ENCODE measurements around the gene SLC2A2.

SLC2A2 gene

DNA sequence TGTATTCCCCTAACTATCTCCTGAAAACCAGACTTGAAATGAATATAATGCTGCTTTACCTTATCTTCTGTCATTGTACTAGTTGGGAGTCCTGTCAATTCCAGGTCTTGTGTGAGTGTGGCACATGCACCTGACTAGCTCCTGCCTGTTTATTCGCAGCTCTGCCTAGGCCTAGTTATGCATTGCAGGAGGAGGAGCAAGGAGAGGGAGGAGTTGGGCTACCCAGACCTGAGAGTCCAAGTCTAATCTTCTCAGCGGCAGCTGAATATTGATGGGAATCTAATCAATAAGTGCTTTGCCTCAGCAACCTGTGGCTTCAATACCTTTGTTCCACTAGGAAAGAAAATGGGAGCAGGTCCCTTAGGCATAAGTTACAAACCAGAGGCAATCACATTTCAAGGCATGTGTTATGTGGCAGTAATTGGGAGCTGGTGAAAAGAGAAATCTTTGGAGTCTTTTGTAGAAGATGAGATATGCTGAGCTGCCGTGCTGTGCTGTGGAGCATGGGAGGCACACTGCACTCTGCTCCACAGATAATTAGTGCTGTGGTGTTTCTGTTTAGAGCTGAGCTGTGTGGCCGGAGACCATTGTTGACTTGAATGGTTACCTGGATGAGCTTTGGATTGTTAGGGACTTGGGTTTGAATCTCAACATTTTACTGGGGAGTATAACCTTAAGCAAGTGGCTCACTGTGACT lies at the start of gene SLC2A2:
Gene SLC2A2, minus strand, starts transcription at position 124 of the 697 bp plus-strand sequence. Its CDS starts 50 bp downstream, at position 74.
- no peak for DNase-seq

DNA sequence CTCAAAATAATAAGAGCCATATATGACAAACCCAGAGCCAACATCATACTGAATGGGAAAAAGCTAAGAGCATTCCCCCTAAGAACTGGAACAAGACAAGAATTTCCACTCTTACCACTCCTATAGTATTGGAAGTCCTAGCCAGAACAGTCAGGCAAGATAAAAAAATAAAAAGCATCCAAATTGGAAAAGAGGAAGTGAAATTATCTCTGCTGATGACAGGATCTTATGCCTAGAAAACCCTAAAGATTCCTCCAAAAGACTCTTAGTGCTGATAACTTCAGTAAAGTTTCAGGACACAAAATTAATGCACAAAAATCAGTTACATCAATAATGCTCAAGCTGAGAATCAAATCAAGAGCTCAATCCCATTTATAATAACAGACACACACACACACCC lies 45.9 kb upstream of the SLC2A2 start:
- DNase-seq, result no peak

DNA sequence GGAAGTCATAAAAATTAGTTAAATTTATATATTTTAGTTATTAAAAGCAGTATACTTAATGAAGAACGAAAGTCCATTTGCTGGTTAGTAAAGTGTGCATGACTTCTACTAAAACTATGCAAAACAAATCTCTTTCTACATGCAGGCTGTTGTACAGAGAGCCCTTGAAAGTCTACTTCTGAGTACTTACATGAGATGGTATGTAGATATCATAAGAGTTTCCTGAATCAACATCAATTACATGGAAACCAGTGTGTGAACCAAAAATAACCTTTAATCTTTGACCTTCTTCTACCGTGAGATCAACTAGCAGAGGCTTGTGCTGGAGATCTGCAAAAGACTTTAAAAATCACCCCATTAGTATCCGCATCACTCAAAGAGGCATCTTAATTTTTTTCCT lies 42.1 kb upstream of the SLC2A2 start:
- DNase-seq, result no peak

DNA sequence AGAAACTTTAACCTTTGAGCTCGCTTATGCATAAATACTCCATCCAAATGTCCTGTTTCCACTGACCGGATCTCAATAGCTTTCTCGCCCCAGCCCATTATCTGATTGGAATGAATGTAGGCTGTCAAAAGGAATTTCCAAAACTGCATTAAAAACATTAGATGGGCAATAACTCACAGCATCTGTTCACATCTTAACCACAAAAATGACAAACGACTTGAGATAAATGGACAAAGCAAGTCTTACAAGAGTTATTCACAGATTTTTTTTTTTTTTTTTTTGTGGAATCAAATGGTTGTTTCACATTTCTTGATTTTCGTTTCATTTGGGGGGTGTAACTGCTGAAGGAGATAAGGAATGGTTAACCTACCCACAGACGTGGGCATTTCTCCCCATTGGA lies 39.7 kb upstream of the SLC2A2 start:
- no peak for DNase-seq

DNA sequence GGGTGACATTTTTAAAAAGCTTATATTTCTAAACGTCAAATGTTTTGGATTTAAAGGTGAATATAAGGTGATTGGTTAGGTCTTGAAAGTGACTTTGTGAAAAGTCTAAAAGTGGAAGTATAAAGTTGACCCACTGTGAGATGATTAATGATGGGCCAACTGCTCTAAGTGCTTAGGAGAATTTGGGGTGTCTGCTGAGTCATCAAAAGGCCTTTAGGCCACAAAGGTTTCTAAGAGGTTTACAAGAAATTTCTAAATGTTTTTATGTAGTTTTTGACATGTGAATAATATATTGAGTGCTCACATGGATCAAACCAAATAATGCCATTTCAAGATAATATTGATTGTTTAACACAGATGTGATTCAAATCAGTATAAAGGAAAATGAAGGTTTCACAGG lies 39.2 kb upstream of the SLC2A2 start:
- DNase-seq, result no peak

DNA sequence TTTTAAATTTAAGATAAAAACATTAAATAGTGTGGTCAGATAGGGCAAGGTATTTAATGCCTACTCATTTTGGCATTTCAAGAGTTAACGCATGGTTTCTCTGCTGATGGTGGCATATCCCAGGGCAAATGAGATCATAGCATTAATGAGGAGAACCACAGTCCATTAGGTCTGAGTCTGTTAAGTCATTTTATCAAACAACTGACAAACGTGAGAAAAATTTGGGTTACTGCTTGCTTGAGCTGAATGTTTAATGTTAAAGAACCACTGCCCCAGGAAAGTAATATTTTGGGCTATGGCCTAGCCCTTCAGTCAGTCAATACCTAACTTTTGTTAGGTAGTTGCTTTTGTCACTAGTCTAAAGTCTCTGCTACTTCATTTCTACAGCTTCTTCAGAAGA lies 37.9 kb upstream of the SLC2A2 start:
- DNase-seq, result no peak

GRCh38 chr3:171061749-171062148 lies 35.2 kb upstream of the SLC2A2 start:
- DNase-seq, result no peak

DNA sequence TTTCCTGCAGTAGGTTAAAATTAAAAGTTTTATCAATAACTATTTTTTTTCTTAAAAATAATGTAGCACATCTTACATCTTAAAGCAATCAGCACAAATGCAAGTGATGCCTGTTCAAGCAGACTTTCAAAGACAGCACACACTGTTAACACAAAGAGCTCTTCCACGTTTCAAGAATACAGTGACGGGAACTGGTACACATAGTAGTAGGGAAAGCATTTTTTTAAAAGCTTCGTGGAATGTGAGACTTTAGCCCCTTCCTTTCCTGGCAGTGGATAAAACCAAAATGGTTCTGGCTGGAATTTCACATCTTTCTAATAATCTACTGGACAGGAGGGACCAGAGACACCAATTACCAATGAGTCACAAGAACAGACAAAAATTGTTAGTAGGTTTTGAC lies 33.5 kb upstream of the SLC2A2 start:
- DNase-seq, result no peak

- DNase-seq, result no peak
These were observed 32.5 kb upstream of the SLC2A2 start for GRCh38 chr3:171058873-171059603.

GRCh38 chr3:171058058-171058457 lies 31.5 kb upstream of the SLC2A2 start:
- no peak for DNase-seq

DNA sequence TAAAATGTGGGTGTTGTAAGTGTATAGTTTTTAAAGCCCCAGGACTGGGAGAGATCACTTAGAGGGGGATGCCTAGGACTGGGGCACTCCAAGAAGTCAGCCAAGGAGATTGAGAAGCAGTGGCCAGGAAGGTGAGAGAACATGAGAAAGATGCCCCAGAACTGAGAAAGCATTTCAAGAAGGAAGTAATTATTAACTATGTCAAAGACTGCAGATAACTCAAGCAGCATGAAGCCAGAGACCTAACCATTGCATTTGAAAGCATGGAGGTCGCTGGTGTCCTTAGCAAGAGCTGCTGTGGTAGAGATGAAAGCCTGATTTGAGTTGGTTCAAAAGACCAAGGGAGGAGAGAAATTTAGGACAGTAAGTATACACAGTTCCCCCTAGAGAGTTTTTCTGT lies 30.6 kb upstream of the SLC2A2 start:
- DNase-seq, result no peak

GRCh38 chr3:171056528-171056927 lies 30.0 kb upstream of the SLC2A2 start:
- no peak for DNase-seq

- no peak for DNase-seq
These were observed 29.0 kb upstream of the SLC2A2 start for GRCh38 chr3:171055336-171056178.

DNA sequence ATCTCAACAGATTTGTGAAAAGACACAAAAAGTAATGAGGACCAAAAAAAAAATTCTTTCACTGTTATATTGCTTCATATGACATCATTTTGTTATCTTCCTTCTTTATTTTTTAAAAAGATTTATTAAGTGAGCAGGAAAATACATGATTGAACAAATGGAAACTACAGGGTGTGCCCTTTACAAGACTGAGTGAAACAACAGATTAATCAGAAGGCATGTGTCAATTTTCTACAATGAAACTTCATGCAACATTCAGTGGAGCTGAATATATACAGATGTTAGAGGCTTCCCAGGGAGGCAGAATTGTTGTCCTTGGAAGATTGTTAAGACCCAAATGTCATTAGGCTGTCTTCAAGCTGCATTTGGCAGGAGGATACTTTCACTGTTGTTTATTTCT lies 28.4 kb upstream of the SLC2A2 start:
- DNase-seq, result no peak

DNA sequence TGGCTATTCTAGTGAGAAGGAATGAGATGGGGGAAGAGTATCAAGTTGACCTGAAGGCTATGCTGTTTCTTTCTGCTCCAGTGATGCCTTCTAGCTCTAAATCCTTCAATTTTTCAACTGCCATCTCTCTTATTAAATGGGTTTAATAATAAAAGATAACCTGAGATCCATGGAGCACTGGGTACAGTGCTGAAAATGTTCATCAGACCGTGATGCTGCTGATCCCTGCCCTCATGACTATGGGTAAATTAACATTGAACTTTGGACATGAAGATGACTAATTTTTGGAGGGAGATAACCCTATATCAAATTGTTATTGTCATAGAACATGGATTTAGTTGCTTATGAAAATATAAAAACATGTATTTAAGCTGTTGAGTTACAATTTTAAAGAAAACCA lies 27.7 kb upstream of the SLC2A2 start:
- DNase-seq, result no peak

DNA sequence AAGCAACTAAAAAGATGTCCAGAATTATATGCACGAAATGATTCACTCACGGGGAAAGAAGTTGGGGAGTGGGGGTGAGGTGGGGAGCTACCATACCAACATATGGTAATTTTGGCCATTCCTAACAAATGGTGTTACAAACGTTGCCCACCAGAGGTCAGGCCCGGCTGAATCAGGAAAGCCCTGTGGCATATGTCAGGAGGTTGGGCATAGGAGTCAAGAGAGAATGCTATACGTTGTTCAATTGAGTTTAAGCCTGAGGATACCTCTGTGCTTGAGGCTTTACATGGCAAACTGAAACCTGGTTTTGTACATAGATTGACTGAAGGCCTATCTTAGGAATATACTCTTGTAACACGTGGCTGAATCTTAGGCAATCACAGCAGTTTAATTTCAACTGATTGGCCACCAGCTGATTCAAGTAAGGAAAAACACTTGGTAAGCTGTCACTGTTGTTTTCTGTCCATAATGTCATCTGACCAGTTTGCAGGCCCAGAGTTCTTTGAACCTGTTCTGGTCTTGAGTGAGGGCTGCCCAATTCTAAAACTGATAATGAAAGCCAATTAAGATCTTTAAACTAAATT lies 23.4 kb upstream of the SLC2A2 start:
- DNase-seq, result peak; percentile 48

DNA sequence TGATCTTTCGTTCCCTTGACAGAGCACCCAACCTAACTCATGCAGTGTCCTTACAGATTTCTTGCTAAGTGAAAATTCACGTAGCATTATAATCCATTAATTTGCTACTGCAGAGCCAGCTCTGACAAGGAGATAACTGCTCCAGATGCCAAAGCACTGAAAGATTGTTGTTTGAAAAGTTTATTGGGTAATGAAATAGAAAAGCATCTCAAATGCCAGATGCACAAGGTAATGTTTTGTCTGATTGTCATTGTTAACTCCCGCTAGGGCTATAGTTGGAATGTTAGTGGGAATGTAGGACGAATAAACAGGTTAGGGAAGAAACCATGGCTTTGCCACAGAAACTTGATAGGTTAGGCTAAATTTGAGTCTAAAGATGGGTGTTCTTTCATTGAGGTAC lies 20.2 kb upstream of the SLC2A2 start:
- DNase-seq, result no peak

DNA sequence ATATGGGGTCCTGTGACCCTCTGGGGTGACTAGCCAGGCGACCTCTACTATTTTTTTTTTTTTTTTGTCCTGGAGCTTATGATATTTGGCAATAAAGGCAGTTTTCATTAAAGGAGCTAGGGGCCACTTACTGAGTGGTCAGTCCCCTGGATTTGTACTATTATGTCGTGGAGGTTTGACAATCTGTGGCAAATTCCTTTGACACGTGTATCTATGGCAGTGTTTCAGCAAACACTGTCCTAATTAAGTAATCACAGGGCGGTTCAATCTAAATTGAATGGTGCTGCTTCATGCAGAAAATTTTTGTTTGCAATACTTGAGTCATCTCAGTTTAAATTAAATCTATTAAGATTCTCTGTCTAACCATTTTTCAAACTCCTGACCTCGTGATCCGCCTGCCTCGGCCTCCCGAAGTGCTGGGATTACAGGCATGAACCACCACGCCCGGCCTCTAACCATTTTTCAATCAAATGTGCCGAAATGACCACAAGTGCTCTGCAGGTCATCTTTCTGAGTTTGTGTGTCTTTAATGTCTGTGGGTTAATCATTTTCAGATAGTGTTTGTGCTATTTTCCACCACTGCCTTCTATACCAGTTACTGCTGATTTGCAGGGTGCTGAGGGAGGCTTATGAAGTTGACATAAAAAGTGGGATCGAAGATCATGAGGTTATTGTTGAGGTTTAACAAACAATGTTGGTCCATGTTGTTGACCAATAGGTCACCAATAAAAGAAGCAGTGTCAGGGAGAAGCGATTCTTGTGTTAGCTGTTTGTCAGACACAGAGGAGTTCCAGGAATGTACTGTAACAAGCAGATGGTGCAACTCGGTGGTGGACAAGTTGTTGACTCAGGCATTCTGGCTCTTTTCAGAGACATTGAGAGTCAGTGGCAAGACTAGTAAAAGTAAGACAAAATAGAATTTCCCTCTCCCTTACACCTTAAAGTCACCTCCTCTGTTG lies 18.6 kb upstream of the SLC2A2 start:
- no peak for DNase-seq

DNA sequence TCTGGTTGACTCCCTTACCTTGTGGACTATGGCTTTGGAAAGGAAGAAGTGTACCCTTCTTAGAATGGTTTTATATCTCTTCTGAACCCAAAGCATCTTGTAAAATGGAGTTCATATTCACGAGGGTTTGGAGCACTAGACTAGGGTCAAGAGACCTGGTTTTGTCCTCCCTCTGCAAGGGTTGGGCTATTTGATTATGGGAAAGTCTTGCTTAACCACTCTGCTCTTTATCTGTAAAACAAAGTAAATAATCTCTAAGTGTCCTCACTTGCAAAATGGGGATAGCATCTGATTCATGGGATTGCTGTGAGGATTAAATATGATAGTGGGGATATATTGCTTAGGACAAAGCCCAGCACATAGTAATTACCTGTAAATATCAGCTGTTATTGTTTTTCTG lies 17.9 kb upstream of the SLC2A2 start:
- no peak for DNase-seq

- DNase-seq, result no peak
These were observed 13.2 kb upstream of the SLC2A2 start for GRCh38 chr3:171039674-171040073.

- no peak for DNase-seq
These were observed 11.8 kb upstream of the SLC2A2 start for GRCh38 chr3:171038342-171038741.

- DNase-seq, result no peak
These were observed 2.3 kb upstream of the SLC2A2 start for GRCh38 chr3:171028779-171029232.

Measured in stimulated activated CD8-positive, alpha-beta memory T cell treated with anti-CD3 and anti-CD28 coated beads, Interleukin-4, amount 100 ng/mL, for 48 hours (primary cell).